OCI-LY7 (cell line): ENCODE data around the gene KIF1A. TPM values are rescaled to one million over a fixed set of nuclear protein-coding genes. Genes with fewer than 3 reads are reported as not detected.

Source experiments
- BruUV-seq: library from RNA; stranded (reverse); fragments of 400-500 nt; replicated peaks from 2 replicates; lab custom pipeline; 2021; lab: Mats Ljungman, UMichigan
- CTCF ChIA-PET: fragments of 300-600 bp; sonication (Branson Sonifier 250); formaldehyde crosslinking; loops from one replicate; lab custom pipeline; 2022; ENCODE audit warnings: antibody characterized with exemption; ENCODE audit not compliant: unreplicated experiment; lab: Charles Lee
- POLR2A ChIA-PET: fragments of 300-600 bp; sonication (Branson Sonifier 250); formaldehyde crosslinking; loops from one replicate; lab custom pipeline; 2022; ENCODE audit warnings: antibody characterized with exemption; lab: Charles Lee
- DNase-seq: peaks from one replicate; pipeline ENCODE4 v3.0.0-alpha.2; 2015; ENCODE audit warnings: low spot score
- H2AFZ ChIP-seq: fragments of 200-600 bp; sonication (generic), shearing (Covaris generic); 2 replicates; pipeline ENCODE4 v1.6.1; 2014; ENCODE audit warnings: mild to moderate bottlenecking, antibody characterized with exemption, low read length, moderate library complexity
- H3K27ac ChIP-seq: fragments of 200-600 bp; sonication (generic); 2 replicates; pipeline ENCODE4 v1.5.1; 2014; ENCODE audit warnings: mixed run types, low read depth, mild to moderate bottlenecking, moderate library complexity, low read length, inconsistent platforms; ENCODE audit not compliant: poor library complexity, severe bottlenecking
- H3K36me3 ChIP-seq: fragments of 200-600 bp; sonication (generic); 2 replicates; pipeline ENCODE4 v1.6.1; 2014; ENCODE audit warnings: mild to moderate bottlenecking, antibody characterized with exemption, low read length, moderate library complexity, mixed read lengths; ENCODE audit not compliant: insufficient read depth
- H3K4me1 ChIP-seq: fragments of 200-600 bp; sonication (generic); 2 replicates; pipeline ENCODE4 v1.5.1; 2014; ENCODE audit warnings: mild to moderate bottlenecking, low read length; ENCODE audit not compliant: insufficient read depth, poor library complexity, severe bottlenecking
- H3K4me2 ChIP-seq: fragments of 200-600 bp; sonication (generic); 2 replicates; pipeline ENCODE4 v1.6.1; 2014; ENCODE audit warnings: mild to moderate bottlenecking, low read length
- H3K4me3 ChIP-seq: fragments of 200-600 bp; sonication (generic); 2 replicates; pipeline ENCODE4 v1.5.1; 2014; ENCODE audit warnings: mild to moderate bottlenecking, low read depth, low read length; ENCODE audit not compliant: poor library complexity, severe bottlenecking
- H3K79me2 ChIP-seq: fragments of 200-600 bp; sonication (generic); 2 replicates; pipeline ENCODE4 v1.6.1; 2016; ENCODE audit warnings: low read depth, mild to moderate bottlenecking, low read length, moderate library complexity, mixed read lengths; ENCODE audit not compliant: insufficient read depth
- H3K9me2 ChIP-seq: fragments of 200-600 bp; sonication (generic); 2 replicates; pipeline ENCODE4 v1.6.1; 2016; ENCODE audit warnings: mild to moderate bottlenecking, low read length, mixed read lengths; ENCODE audit not compliant: insufficient read depth
- H3K9me3 ChIP-seq: fragments of 200-600 bp; sonication (generic); 2 replicates; pipeline ENCODE4 v1.6.1; 2014; ENCODE audit warnings: mild to moderate bottlenecking, mixed run types, low read length, mixed read lengths
- H4K20me1 ChIP-seq: fragments of 200-600 bp; sonication (generic); 2 replicates; pipeline ENCODE4 v1.6.1; 2014; ENCODE audit warnings: mild to moderate bottlenecking, antibody characterized with exemption, low read length, moderate library complexity, mixed read lengths; ENCODE audit not compliant: insufficient read depth
- CTCF ChIP-seq: fragments of 200-600 bp; sonication (generic); conservative IDR thresholded peaks from 2 replicates; pipeline ENCODE4 v1.5.1; 2014; ENCODE audit warnings: mild to moderate bottlenecking, antibody characterized with exemption, low read length, moderate library complexity, mixed read lengths
- EZH2phosphoT487 ChIP-seq: fragments of 200-600 bp; sonication (generic); IDR thresholded peaks from 2 replicates; pipeline ENCODE4 v1.6.1; 2018; ENCODE audit warnings: low read depth, borderline replicate concordance, mild to moderate bottlenecking, mixed run types, antibody characterized with exemption, low read length, moderate library complexity, mixed read lengths
- intact Hi-C: fragments of 100-400 bp; cut with micrococcal nuclease; formaldehyde crosslinking; loops from one replicate; pipeline ENCODE4 v1.10.0; 2022; ENCODE audit not compliant: unreplicated experiment
- total RNA-seq, 2 experiments: library from RNA; depleted of rRNA in 1 of 2; stranded (reverse); fragments of >200 nt in 1 of 2; shearing (Covaris generic) in 1 of 2; gene quantifications; 2 replicates each; pipeline ENCODE4 v1.2.3, GENCODE V29; 2014 to 2022

KIF1A gene
- total RNA-seq, 2 experiments from 2014 or later = not detected

GRCh38 chr2:240774856-240775255 is 45.2 kb downstream of the KIF1A start:
- H3K4me3 ChIP-seq = no peak overlapping the region
- no peak for TF ChIP-seq EZH2phosphoT487
- TF ChIP-seq CTCF = no peak
- CTCF ChIA-PET = no interaction called here
- H3K27ac ChIP-seq = no peak overlapping the region
- no peak for DNase-seq
- no peaks in the 10 kb centered on the region for H4K20me1 ChIP-seq
- H3K4me2 ChIP-seq = no peak overlapping the region
- intact Hi-C loops = no loop called here
- H3K9me3 ChIP-seq = no peaks in the 10 kb centered on the region
- H2AFZ ChIP-seq = no peak overlapping the region
- no TSS peak for BruUV-seq
- no peaks in the 10 kb centered on the region for H3K36me3 ChIP-seq
- no peaks in the 10 kb centered on the region for H3K79me2 ChIP-seq
- POLR2A ChIA-PET = no interaction called here
- H3K4me1 ChIP-seq = no peaks in the 10 kb centered on the region
- no peaks in the 10 kb centered on the region for H3K9me2 ChIP-seq

GRCh38 chr2:240769096-240769495 is 50.9 kb downstream of the KIF1A start:
- CTCF ChIA-PET = no interaction called here
- BruUV-seq = no TSS peak

GRCh38 chr2:240768216-240768615 is 51.8 kb downstream of the KIF1A start:
- DNase-seq = no peak
- H2AFZ ChIP-seq = no peak overlapping the region
- POLR2A ChIA-PET = no interaction called here
- H3K4me2 ChIP-seq = no peak overlapping the region
- H3K27ac ChIP-seq = no peak overlapping the region
- H3K9me2 ChIP-seq = no peaks in the 10 kb centered on the region
- BruUV-seq = no TSS peak
- intact Hi-C loops = no loop called here
- no peaks in the 10 kb centered on the region for H4K20me1 ChIP-seq
- no peaks in the 10 kb centered on the region for H3K79me2 ChIP-seq
- CTCF ChIA-PET = no interaction called here
- H3K36me3 ChIP-seq = no peaks in the 10 kb centered on the region
- TF ChIP-seq CTCF (no peak), EZH2phosphoT487 (no peak)
- no peaks in the 10 kb centered on the region for H3K4me1 ChIP-seq
- H3K4me3 ChIP-seq = no peak overlapping the region
- H3K9me3 ChIP-seq = no peaks in the 10 kb centered on the region

More at GRCh38 chr2:240769096-240769495, 50.9 kb downstream of the KIF1A start:
- DNase-seq = no peak
- Histone ChIP-seq H3K79me2 (no peaks in the 10 kb centered on the region), H4K20me1 (no peaks in the 10 kb centered on the region), H3K27ac (no peak overlapping the region), H3K4me2 (no peak overlapping the region), H3K36me3 (no peaks in the 10 kb centered on the region), H3K4me1 (no peaks in the 10 kb centered on the region), H3K9me3 (no peaks in the 10 kb centered on the region), H3K9me2 (no peaks in the 10 kb centered on the region), H3K4me3 (no peak overlapping the region), H2AFZ (no peak overlapping the region)
- intact Hi-C loops = no loop called here
- POLR2A ChIA-PET = no interaction called here
- TF ChIP-seq CTCF = no peak
